Stromal cell of bone marrow (primary cell): ENCODE data around the gene YARS2.
"Not testable (repeated sequence)": the region's sequence is repeated elsewhere in the genome, so short reads cannot be mapped to it uniquely, and the experiment has no call there.

Experiments used
- DNase-seq: peaks from one replicate; pipeline ENCODE4 v3.0.0-alpha.2; 2012; ENCODE audit warnings: low read depth

Gene YARS2

DNA sequence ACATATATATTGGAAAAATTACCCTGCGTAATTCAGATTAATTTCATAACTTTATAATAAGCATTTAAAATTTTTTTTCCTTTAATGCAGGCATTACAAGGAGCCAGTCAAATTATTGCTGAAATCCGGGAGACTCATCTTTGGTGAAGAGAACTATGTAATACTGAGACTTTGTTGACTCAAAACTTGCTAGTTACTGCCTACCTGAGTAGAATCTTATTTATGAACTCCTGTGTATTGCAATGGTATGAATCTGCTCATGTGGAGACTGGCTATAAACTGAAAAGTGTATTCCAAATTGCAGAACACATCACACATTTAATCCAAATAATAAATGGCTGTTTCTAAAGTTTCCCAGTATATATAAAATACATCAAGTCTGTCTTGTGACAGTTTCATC lies 12.4 kb downstream of the YARS2 start:
- DNase-seq = no peak

DNA sequence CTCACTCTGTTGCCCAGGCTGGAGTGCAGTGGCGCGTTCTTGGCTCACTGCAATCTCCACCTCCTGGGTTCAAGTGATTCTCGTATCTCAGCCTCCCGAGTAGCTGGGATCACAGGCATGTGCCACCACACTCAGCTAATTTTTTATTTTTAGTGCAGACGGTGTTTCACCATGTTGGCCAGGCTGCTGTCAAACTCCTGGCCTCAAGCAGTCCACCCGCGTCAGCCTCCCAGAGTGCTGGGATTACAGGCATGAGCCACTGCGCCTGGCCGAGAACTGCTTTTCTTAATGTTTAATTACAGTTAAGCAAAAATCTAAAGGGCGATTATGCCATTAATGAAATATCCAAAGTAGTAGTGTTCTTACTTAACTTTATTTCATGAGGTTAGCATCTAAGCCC lies 13.6 kb downstream of the YARS2 start:
- DNase-seq = no peak

DNA sequence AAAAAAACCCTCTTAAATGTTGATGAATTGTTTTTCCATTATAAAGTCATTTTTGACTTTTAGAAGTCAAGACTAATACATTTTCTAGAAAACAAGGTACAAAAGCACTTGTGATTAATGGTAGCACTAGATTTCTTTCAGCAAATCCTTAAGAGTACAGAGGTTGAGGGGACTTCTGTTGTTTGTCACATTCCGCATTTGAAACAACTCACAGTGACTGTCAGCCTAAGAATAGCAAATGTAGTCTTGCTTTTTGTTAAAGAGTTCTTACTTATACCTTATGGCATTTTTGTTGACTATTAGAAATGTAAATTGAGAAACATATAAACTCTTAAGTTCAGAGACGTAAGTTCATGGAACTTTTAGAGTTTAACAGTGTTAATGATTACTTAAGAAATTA lies 16.4 kb downstream of the YARS2 start:
- DNase-seq = no peak

DNA sequence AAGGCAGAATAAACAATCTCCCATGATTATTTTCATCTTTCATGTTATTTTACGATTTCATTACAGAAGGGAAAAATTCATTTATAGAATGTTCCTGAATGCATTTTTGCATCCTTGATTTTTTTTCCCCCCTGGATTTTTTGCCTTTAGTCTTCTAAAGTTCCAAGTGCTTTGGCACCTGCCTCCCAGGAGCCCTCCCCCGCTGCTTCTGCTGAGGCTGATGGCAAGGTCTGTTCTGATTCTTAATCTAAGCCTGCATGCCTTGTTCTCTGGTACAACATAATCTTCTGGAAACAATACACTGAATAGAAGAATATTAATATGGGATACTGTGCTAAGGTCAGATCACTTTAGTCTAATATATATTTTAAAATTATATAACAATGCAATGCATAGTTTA lies 18.0 kb downstream of the YARS2 start:
- no peak for DNase-seq

DNA sequence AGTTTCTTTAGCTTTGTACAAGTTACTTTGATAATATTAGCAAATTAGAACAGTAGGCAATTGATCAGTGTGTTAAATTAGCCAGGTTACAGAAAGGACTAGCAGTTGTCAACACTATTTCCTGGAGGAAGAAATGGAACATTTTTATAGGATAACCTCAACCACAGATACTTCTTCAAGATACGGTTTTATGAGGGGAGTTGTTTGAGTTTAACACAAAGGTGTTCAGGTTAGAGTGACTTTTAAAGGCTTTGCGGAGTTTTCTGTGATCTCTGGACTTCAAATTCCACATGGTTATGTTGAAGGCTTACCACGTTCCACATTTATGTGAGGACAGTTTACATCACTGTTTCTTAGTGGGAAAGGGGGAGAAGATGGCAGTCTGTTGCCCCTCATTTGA lies 19.3 kb downstream of the YARS2 start:
- no peak for DNase-seq

DNA sequence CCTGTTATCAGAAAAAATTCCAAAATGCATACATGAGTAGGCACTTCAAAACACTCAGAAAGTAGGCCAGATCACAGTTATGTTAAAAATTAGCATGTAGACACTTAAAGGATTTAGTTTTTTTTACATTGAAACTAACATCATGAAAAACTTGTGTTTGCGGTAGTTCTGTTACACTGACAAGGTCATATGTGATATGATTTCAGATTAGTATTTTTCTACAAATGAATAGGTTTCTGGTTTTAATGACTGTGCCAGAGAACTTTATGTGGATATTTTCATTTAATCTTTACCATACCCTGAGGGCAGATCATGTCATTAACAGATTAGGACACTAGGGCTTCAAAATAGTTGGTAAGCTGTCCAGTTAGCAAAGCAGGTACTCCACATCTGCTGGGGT lies 20.7 kb downstream of the YARS2 start:
- no peak for DNase-seq

DNA sequence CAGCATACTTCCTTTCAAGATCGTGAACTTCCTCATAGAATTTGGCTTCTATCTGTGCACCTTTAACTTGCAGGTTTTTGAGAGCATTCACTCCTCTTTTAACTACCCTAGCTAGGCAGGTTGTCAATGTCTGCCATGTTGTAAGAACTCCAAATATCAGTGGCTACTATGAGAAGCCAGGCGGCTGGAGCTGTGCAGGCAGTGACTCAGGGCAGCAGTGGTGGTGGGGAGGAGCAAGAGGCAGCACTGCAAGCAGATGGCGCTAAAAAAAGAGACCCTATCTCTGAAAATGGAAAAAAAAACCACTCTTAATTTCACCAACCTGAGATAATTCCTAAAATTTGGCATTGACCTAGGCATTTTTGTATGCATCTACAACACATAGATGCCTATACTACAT lies 28.5 kb downstream of the YARS2 start:
- DNase-seq = no peak

DNA sequence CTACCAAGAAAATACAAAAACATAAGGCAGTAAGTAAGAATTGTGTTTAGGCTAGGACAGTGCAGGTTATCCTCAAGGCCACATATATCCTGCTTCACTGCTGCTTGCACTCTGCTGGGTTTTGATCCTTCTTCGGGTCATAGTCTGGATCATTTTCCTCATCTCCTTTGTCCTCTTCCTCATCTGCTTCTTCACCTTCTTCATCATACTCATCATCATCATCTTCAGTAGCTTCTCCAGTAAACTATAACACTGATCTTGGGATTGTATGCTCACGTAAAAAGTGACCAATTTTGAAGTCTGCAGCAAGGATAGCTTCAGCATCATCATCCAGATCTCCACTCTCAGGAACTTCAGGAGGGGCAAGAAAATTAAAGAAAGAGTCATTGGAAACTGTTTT lies 29.4 kb downstream of the YARS2 start:
- DNase-seq = no peak

DNA sequence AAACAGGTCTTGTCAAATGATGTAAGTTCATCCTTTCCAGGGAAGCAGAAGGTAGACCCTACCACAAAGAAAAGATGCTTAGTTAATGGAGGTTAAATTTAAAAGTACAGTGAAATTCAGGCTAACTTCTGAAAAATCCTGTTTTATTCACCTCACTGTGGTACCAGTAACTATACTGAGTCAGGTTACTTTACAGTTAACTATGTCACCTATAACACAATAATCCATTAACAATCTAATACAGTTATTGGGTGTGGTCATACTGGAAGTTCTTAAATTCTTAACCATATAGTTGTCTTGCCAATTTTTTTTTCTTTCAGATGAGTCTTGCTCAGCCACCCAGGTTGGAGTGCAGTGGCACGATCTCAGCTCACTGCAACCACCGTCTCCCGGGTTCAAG lies 30.4 kb downstream of the YARS2 start:
- DNase-seq = not testable (repeated sequence)

DNA sequence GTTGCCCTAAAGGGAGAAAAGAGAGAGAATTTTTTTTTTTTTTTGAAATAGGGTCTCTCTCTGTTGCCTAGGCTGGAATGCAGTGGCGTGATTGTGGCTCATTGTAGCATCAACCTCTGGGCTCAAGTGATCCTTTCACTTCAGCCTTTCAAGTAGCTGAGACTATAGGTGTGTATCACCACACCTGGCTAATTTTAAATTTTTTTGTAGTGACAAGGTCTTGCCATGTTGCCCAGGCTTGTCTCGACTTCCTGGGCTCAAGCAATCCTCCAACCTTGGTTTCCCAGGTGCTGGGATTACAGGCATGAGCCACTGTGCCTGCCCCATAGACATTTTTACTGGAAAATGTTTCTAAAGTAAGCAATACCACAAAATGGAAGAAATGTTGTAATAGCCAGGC lies 36.8 kb downstream of the YARS2 start:
- DNase-seq = no peak

DNA sequence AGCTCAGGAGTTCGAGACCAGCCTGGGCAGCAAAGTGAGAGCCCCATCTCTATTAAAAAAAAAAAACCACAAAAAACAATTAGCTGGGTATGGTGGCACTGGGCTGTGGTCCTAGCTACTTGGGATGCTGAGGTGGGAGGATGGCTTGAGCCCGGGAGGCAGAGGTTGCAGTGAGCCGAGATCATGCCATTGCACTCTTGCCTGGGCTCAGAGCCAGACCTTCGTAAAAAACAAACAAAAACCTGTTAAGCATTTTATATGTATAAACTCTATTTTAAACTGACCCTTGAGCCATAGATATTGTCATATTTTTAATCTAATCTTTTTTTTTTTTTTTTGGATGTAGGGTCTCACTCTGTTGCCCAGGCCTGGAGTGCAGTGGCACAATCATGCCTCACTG lies 40.9 kb downstream of the YARS2 start:
- DNase-seq = no peak

DNA sequence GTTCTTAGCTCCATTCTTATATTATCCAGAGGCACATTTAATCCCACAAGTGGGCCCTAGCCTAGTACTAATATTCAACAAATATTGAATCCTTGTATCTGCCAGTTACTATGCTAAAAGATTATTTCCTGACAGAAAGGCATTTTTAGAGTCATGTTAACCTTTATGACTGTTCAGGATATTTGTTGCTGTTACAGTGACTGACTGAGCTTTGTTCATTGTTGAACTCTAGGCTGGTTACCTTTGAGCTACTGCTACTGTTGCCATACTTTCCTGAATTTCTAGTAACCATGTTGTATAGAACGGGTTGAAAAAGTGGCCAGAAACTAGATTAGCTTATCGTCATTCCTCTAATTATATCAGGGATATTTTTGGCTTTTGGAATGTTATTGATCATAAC lies 46.8 kb downstream of the YARS2 start:
- DNase-seq = no peak

DNA sequence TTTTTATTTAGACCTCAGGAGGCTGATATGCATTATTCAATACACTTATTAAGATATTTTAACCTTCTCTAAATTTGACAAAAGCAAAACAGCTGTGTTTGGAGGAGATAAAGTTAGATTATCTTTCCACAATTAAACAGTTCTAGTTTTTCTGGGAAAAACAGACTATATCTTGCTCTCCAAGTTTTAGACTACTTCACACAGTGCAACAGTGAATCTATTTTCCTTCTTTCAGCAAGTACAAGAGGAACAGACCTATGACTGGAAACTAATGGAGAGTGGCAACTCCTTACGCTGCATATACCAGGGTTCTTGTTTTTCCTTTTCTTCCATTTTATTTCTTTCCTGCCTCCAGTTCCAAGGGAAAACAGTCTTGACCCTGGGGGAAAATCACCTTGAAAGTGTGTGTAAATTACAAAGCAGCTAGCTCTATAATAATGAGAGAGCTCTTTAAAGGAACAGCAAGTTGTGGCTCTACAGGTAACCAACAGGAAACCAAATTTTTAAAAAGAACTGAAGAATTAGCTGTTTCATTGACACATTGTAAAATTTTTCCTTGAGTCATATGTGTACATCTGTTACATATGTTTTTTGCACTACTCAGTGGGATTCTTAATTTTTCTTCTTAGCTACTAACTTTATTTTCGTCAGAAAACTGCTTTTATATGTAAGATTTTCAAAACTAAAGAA lies 49.2 kb downstream of the YARS2 start:
- no peak for DNase-seq

DNA sequence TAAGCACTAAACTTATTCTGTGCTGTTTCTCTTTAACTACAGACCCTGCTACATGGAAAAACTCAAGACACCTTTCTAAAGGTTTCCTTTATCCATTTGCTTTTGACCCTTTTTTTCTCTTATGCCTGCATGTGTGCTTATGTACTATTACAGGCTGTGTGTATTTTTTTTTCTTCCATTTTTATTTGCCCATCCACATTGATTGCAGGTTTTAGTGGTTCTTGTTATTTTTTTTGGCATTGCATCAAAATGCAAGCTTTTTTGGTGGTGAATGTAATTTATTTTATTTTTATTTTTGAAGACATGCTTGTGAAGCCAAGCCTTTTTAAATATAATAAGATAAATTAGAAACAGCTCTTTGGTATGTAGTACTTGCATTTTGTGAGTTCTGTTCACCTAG lies 49.9 kb downstream of the YARS2 start:
- DNase-seq = no peak

DNA sequence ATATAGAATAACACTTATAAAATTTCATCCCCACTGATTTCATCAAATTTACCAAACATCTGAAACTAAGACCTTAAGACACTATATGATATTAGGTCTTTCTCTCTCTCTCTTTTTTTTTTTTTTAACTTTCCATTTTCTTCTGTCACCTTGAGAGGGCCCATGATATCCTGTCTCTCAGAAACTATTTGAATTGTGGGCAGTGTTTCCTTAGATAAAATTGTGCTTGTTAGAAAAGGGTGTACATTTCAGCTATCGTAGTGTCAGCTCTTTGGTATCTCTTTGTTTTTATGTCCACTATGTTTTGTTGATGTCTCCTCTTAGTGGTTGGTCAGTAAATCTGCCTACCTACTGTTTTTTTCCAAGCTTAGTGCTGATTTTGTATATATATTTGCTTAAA lies 52.8 kb downstream of the YARS2 start:
- DNase-seq = no peak

DNA sequence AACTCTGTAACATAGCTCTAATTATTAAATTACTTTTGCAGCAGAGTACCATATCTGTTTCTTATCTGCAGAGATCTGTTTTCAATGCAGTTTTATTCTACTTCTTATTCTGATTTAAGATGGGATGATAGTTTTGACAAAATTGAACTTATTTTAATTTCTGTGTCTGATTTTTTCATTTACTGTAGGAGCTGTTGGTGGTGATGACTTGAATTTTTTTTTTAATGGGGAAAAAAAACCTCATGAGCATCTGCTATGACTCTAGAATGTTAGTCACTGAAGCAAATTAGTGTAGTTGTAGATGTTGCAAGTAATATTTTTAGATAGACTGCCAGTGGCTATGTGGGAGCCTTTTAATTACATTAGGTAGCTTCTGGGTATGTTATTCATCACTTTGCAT lies 53.2 kb downstream of the YARS2 start:
- DNase-seq = no peak

DNA sequence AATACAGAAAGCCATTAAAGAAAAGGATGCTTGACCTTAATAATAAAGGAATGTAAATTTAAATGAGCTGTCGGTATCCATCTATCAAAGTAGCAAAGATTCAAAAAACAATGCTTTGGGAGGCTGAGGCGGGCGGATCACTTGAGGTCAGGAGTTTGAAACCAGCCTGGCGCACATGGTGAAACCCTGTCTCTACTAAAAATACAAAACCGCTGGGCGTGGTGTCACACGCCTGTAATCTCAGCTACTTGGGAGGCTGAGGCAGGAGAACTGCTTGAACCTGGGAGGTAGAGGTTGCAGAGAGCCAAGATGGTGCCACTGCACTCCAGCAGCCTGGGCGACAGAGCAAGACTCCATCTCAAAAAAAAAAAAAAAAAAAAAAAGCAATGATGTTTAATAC lies 56.3 kb downstream of the YARS2 start:
- DNase-seq = not testable (repeated sequence)

DNA sequence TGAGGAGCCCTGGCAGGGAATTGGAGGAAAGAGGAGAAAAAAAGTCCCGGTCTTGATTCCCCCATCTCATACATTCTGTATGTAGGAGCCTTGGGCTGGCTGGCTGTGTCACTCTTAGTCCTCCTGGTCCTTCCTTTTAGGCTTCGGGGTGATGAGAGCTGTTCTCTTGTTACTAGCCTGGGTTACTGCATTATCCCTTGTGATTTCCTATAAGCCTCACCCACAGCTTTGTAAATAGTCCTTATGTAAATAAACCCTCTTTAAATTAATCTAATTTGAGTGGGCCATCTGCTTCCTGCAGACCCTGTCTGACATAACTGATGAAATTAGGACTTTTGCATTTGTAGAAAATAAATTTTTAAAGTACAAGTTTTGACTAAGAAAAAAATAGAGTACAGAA lies 57.4 kb downstream of the YARS2 start:
- no peak for DNase-seq

DNA sequence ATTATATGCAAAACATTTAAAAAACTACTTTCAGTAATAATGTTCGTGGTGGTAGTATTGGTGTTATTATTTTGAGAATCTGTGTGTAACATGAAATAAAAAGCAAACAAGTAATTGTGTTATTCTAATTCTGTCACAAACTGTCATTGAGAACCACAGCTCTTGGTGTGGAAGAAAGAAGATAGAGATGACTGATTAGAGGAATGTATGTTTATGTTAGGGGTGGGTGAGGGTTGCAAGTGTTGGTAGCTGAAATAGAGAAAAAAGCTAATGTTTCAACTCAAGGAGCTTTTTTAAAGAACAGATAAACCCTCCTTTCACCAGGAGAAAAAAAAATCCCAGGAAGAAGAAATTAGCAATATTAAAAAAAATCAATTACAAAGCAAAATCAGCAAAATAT lies 58.3 kb downstream of the YARS2 start:
- DNase-seq = no peak
